Inferior parietal cortex (tissue), 1 donor: ENCODE results near the gene TNS3.
A peak's percentile ranks its signal among the peaks of the same experiment; 100 is the strongest.

Experiments
- DNase-seq: peaks from one replicate; pipeline ENCODE4 v3.0.0-alpha.2; 2016; ENCODE audit errors: extremely low spot score

The TNS3 gene

DNA sequence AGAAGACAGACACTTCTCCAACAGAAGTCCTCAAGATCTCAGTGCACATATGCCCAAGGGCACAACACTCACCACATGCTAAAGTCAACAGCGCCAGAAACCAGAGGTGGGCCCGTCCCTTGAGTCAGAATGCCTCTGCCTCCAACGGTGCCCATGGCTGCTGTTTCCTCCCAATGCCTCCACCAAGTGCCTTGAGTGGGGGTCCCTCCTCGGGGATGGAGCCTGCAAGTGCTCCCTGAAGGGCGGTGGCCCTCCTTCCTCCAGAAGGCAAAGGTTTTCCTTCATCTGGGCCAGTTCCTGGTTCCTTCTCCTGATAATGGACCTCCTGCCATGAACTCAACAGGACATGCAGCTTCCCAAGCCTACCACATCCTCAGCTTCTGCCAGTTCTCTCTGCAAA is 58.5 kb downstream of the TNS3 start:
- no peak for DNase-seq

DNA sequence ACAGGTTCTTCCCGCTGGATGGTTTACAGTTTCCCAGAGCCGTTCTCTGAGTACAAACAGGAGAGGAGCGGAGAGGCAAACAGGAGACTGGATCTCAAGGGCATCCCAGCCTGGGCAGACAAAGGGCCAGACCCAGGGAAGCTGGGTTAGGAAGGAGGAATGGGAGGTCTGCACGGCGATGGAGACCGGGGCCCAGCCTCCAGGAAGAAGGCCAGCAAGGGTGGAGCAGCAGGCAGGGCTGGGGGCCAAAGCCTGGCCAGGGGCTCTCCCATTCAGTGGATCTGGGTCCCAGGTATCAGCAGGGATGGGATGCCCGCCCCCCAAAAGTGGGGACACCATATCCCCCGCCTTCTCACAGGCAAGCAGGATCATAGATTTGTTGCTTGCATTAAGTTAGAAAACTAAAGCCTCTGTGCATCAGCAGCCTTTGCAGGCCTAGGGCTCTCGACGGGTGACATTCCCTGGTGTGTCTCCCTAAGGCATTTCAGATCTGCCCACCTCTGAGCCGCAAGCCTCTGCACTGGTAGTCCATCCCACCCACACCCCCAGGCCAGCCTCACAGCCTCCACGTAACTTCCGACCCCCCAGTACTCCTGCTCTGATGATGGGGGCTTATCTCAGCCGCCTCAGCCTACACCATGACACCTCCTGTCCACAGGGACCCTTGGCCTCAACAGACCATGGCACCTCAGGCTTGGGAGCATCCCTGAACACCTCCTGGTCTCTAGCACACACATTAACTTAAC is 59.9 kb downstream of the TNS3 start:
- DNase-seq, result no peak

DNA sequence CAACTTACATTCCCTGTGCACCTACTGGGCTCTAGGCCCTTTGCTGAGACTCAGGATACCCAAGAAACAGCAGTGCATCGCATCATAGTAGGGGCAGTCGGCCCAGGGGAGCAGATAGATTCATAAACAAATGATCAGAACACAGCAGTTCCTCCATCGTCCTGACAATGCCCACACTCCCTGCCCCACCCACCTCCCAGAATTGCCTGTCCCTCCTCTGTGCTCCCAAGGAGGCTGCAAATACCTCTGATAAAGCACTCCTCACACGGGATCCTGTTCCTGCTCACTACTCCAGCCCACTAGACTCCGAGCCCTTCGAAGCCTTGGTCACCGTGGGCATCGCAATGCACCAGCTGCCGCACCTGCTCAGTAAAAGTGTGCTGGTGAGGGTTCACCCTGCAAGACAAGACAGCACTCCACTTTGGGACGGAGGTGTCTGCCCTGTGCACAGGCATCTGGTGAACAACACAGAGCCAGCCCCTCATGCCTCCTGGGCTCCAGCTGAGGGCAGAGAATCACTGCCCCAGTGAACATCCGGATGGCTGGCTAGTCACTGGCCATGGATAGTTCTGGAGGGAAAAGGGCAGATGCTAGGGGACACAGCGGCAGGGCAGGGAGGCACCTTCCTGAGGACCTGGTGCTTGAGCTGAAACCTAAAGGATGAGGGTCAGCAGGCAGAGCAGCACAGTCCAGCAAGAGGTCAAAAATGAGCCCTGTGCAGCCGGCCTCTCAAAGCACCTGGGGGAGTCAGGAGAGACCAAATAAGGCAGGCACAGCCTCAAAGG is 60.7 kb downstream of the TNS3 start:
- DNase-seq, result no peak

DNA sequence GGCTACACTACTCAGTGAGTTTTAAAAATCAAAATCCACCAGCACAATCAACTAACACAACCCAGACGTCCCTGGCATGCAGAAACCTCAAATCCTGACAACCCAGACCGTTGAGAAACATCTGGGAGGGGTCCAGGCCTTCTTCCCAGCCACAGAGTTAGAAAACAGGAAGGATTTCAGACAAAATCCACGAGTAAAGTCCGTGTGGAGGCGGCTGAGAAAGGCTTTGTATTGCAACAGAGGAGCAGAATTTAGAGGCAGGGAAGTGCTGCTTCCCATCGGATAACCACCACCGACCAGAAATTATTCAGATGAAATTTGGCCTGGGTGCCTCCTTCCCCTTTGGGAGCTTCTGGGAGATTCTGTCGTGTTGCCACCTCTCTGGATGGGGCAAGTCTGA is 61.5 kb downstream of the TNS3 start:
- DNase-seq, result no peak

DNA sequence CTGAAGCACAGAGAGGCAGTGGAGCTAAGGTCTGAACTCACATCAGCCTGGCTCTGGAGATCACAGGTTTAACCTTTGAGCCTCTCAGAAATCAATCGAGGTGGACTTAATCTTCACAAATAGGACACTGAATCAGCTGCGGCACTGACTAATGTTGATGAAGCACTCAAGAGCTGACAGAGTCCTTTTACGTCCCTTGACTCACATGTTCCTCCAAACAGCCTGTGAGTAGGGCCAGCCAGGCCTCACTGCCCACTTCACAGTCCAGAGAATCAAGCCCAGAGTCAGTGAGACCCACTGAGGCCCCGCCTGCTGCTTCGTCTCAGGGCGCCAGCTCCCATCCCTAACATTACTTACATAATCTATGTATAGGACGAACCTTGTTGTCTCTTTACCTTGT is 63.1 kb downstream of the TNS3 start:
- no peak for DNase-seq

DNA sequence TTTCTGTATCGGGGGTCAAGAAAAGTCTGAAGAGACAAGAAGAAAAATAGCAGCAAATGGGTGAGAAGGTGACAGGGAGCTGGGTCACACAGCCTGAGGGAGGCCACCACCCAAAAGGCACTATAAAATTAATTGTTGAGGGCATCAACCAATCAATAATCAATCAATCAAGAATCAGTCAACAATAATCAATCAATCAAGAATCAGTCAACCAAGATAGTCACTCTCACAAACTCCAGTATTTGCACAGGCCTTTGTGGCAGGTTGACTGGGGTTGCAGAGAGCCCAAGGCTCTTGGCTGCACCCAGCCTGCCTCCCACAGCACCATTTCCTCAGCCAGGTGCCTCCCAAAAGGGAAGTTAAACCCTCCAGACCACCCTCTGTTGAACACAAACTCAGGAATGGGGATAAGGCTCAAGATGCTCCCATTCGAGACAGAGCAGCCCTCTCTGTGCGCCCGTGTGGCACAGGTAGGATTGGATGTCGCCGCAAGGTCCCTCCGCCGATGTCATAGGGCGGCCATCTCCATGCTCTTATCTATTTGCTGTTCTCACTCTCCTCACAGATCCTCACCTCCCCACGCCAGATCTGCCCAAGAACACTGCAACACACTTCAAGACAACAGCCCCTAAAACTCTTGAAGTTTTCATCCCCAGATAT is 64.0 kb downstream of the TNS3 start:
- DNase-seq, result no peak

DNA sequence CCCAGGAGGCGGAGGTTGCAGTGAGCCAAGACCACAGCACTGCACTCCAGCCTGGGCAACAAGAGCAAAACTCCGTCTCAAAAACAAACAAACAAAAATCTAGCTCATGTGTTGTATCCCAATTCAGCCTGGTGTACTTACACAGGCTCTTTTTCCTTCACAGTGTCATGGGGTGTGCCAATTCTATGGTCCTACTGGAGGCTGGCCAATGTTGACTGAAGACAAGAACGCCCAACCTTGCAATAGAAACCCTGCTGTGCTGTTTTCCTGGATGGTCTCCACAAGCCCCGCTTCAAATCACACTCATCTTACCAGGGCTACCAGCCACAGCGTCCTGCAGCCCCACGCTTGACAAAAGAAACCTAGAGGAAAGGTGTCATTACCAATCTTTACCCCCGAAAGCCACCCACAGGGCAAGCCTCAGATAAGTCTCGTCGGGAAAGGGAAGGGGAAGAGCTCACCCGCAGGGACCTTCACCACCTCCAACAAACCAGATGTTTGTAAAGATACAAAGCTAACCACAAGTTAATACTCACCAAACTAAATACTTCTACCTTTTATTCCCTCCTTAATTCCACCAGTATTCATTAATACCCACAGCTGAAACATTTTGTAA is 64.8 kb downstream of the TNS3 start:
- DNase-seq, result no peak

DNA sequence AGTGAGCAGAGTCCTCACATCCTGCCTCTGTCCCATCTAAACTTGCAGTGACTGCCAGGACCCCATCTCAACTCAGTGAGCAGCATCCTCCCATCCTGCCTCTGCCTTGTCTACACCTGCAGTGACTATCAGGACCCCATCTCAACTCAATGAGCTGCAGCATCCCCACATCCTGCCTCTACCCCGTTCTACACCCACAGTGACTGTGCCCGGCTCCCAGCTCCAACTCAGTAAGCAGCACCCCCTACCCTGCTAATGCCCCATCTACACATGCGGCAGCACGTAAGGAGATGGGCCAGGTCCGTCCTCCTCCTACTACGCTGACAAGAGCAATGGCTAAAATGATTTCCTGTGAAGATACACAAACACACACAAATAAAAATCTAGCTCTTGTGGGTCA is 65.5 kb downstream of the TNS3 start:
- DNase-seq, result no peak

DNA sequence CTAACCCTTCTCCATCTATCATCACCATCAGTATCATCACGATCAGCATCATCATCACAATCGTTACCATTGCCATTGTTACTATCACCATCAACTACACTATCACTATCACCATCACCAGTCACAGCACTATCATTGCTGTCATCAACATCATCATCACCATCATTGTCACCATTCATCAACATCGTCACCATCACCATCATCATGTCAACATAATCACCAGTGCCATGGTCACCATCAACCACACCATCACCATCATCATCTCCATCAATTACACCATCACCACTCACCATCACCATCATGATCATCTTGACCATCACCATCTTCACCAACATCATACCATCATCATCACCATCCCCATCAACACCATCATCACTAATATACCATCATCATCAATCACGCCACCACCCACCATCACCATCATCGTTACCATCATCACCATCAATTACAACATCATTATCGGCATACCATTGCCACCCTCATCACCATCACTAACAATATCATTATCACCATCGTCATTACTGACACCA is 66.5 kb downstream of the TNS3 start:
- DNase-seq, result no peak

DNA sequence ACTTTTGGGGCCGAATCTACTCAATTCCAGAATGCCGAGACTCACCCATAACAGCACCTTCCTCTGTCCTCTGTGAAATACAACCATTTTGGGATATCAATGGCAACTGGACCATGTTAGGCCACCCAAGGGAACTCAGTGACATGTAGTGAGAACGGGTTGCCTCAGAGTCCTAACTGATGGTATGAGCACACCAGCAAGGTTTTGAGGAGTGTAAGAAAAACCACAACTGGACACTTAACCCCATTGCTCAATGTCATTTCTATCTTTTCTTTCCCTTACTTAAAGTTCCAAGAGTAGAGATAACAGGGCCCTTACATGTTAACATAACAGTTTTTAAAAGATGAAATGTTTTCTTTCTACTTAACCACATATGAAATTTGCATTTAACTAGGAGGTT is 67.1 kb downstream of the TNS3 start:
- DNase-seq, result no peak

DNA sequence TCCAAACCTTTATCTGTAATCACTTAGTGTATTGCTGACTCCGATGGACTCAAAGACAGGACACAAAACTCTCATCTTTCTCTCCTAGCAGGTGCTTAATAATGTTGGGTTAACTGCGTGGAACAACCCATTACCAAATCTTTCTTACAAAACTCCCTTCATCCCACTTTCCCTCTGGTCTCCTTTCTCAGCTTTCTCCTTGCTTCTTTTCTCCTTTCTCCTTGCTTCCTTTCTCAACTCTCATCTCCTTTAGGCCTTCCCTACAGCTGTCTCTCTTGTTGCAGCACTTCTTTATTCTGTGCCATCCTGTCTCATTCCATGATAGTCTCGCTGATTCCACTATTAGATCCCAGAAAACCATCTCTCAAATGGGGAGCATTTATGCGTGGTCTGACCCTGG is 67.5 kb downstream of the TNS3 start:
- no peak for DNase-seq

DNA sequence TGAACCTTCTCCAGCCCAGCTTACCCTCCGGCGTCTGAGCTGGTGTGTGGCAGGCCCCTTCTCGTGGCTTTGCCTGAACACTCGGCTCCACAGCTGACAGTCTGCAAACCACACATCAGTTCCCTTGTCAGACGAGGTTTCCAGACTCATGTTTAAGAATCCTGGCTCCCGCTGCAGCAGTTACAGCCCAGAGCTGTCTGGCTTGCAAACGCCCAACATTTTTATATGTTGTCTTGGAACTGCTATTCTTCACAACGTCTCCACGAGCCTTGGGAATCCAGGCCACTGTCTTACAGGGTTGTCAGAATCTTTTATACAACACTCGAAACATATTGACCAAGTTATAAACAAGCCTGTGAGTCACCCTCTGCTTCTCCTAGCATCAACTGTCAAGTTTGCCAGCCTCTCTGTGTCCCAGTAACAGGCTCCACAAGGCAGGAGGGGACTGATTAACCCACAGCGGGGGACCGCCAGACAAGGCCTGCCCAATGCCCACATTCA is 68.1 kb downstream of the TNS3 start:
- peak; percentile 21 for DNase-seq

DNA sequence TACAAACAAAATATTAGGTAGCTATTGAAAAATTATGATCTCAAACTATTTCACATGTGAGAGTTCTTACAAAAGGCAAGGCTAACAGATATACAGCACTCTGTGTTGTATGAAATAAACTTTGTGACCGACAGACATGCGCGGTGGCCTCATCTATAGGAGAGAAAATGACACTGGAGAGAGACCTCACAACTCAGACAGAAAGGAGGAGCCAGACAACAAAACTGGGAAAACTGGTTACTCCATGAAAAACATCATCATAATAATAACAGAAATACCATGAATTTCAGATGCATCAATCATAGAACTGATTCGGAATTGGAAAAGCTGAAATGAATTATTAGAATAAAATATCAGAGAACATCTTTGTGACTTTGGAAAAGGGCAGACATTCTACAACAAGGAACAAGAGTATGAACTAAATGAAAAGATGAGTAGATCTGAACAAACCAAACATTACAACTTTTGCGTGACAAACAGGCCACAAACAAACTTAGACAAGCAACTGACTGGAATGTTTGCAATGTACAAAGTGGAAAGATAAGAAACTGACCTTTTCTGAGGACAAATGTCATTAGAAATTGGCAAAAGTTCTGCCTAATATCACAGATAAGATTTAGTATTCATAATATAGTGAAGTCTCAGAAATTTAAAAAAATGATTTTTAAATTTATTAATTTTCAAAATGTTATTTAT is 69.3 kb downstream of the TNS3 start:
- DNase-seq, result no peak

DNA sequence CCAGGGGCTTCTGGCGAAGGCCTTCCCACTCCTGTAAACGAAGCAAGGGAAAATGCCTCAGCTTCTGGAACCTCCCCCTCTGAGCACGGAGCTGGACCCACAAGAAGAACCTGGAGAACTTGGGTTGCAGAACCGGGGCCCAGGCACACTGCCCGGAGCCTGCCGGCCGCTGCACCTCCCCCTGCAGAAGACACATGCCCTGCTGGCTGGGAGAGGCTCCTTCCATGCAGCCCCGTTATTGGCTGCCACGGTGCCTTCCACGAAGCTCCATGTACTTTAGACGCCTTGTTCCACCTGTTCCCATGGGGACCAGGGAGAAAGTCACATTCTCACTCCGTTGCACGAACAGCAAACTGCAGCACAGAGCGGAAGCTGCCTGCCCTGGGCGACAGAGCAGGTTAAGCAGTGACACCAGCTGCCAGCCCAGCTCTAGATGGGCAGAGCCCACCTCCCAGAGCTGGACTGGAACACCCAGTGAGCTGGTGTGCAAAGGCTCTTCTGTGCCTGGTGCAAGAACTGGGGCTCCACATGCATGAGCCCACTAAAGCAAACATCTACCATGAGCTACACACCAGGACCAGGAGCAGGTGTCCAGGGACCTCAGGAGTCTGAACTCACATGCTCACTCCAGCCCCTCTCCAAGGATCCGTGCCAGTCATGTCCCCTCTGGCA is 70.1 kb downstream of the TNS3 start:
- no peak for DNase-seq

DNA sequence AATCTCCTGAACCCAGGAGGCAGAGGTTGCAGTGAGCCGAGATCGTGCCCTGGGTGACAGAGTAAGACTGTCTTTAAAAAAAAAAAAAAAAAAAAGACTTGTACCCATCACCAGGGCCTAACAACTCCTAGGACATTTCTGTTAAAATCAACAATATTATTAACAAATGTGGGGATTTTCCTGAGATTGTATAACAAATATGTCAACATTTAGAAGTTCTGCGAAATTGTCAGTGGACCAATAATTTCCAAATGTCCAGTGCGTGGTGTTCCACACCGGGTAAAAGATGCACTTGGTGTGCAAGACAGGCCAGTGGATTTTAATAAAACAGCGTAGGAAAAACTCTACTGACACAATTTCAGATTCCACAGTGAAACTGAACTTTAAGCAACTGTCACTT is 71.1 kb downstream of the TNS3 start:
- no peak for DNase-seq

DNA sequence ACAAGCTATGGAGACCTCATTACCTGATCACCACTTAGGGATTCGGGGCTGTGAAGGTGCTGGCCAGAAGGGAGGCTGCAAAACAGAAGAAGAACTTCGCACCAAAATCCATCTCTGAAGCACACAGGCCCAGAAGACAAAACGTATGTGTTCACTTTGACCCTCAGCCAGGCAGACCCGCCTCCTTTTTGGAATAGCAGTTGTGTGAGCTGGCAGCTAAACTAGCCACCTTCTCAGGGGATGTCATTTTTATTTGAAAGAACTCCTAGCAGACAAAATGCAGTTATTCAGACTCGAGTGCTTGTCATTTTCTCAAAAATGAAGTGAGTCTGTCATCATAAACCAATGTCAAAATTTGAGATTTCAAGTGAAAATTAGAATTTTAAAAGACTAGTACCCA is 71.7 kb downstream of the TNS3 start:
- no peak for DNase-seq

DNA sequence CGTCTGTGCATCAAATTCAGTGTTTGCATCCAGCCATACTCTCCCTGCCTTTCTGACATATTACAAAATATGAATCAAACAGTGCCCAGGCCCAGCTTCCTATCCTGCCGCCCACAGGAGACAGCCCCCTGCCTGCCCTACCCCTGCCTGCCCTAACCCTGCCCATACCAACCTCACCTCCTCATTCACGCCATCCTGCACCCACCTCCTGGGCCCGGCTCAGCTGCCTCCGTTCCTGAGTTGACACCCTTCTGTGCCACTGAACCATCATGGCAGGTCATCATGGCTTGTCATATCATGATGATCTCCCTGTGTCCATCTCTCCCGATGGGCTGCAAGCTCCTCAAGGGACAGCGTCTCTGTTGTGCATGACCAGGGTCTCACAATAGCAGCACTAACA is 72.3 kb downstream of the TNS3 start:
- DNase-seq, result no peak

DNA sequence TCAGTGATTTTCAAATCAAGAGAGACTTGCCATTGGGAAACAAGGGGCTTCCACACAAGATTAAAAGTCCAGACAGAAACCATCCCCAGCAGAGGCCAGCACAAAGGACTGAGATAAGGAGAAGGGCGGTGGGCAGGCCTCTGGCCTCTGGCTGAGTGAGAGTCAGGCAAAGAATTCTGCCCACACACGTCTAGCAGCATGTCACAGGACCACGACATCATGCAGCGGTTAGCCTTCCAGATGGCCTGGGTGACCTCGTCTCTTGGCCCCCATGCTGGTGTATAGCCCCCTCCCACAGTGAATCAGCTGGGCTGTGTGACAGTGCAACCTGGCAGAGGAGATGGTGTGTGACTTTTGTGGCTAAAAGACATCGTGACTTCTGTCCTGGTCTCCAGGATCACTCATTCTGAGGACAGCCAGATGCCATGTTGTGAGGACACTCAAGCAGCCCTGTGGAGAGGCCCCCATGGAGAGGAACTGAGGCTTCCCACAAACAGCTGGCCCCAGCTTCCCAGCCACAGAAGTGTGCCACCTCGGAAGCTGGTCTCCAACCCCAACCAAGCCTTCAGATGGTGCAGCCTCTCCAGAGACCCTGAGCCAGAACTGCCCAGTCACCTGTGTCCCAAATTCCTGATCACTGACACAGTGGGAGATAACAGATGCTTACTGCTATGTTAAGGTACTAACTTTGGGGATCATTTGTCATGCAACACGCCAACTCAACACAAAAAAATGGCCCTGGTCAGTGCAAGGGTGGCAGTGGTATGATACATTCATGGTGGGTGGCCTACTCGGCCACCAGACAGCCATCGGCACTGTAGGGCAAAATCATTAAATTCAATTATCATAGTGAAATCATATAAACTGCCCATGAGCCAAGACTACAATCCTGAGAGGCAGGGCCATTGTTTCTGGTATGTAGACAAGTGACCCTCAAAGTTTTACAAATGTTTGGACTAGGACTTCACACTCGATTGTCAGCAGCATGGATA is 73.2 kb downstream of the TNS3 start:
- no peak for DNase-seq

DNA sequence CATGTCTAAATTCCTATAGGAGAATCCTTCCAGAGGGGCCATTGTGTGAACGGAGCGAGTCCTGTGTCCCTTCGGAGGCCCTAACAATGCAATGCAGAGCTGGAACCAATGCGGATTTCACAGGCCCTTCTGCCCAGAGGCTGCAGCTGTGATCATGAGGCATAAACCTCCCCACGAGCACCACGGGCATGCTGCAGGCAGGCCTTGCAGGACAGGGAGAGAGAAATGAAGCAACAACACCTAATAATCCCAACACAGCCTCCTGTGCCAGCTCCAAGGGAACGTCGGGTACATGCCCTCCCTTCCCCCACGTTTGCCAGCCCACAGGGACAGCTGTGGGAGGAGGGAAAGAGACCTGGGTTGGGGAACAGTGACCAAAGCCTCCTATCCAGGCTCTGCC is 74.4 kb downstream of the TNS3 start:
- no peak for DNase-seq
